GM23248 (cell line): ENCODE data around the gene CDCA7. TPM values are rescaled to one million over a fixed set of nuclear protein-coding genes. Genes with fewer than 3 reads are reported as not detected.

Experiments
- DNase-seq: peaks from one replicate; pipeline ENCODE4 v3.0.0-alpha.2; 2015
- H2AFZ ChIP-seq: fragments of 200-600 bp; sonication (generic); 2 replicates; pipeline ENCODE4 v1.6.1; 2016; ENCODE audit warnings: antibody characterized with exemption
- H3F3A ChIP-seq: fragments of 200-600 bp; sonication (generic); 2 replicates; pipeline ENCODE4 v1.6.1; 2016; ENCODE audit warnings: mild to moderate bottlenecking, antibody characterized with exemption, mixed run types; ENCODE audit not compliant: insufficient read depth
- H3K27ac ChIP-seq: fragments of 200-600 bp; sonication (generic); 2 replicates; pipeline ENCODE4 v1.5.1; 2016; ENCODE audit warnings: mild to moderate bottlenecking
- H3K27me3 ChIP-seq: fragments of 200-600 bp; sonication (generic); replicated peaks from 2 replicates; pipeline ENCODE4 v1.6.1; 2016; ENCODE audit warnings: mild to moderate bottlenecking; ENCODE audit not compliant: insufficient read depth
- H3K36me3 ChIP-seq: fragments of 200-600 bp; sonication (generic); 2 replicates; pipeline ENCODE4 v1.6.1; 2016; ENCODE audit warnings: low read depth, mild to moderate bottlenecking
- H3K4me1 ChIP-seq: fragments of 200-600 bp; sonication (generic); 2 replicates; pipeline ENCODE4 v1.6.1; 2016; ENCODE audit warnings: mild to moderate bottlenecking; ENCODE audit not compliant: insufficient read depth
- H3K4me2 ChIP-seq: fragments of 200-600 bp; sonication (generic); one replicate; pipeline ENCODE4 v1.6.1; 2016; ENCODE audit warnings: mild to moderate bottlenecking; ENCODE audit not compliant: unreplicated experiment
- H3K4me3 ChIP-seq: fragments of 200-600 bp; sonication (generic); 2 replicates; pipeline ENCODE4 v1.5.1; 2016; ENCODE audit warnings: mild to moderate bottlenecking
- H3K79me2 ChIP-seq: fragments of 200-600 bp; sonication (generic); 2 replicates; pipeline ENCODE4 v1.6.1; 2016; ENCODE audit warnings: mild to moderate bottlenecking; ENCODE audit not compliant: insufficient read depth
- H3K9ac ChIP-seq: fragments of 200-600 bp; sonication (generic); 2 replicates; pipeline ENCODE4 v1.6.1; 2016; ENCODE audit warnings: mild to moderate bottlenecking
- H3K9me2 ChIP-seq: fragments of 200-600 bp; sonication (generic); 2 replicates; pipeline ENCODE4 v1.6.1; 2016; ENCODE audit warnings: mixed run types, mild to moderate bottlenecking, moderate library complexity; ENCODE audit not compliant: insufficient read depth
- H3K9me3 ChIP-seq: fragments of 200-600 bp; sonication (generic); one replicate; pipeline ENCODE4 v1.6.1; 2017; ENCODE audit warnings: low read depth
- H4K20me1 ChIP-seq: fragments of 200-600 bp; sonication (generic); 2 replicates; pipeline ENCODE4 v1.6.0; 2016; ENCODE audit not compliant: insufficient read depth
- EZH2 ChIP-seq: fragments of 200-600 bp; sonication (generic); IDR thresholded peaks from 2 replicates; pipeline ENCODE4 v1.6.1; 2018; ENCODE audit warnings: antibody characterized with exemption, mild to moderate bottlenecking; ENCODE audit not compliant: insufficient read depth, poor library complexity, severe bottlenecking
- EZH2phosphoT487 ChIP-seq: fragments of 200-600 bp; sonication (generic); IDR thresholded peaks from 2 replicates; pipeline ENCODE4 v1.6.1; 2018; ENCODE audit warnings: antibody characterized with exemption, moderate library complexity, mild to moderate bottlenecking, low read depth; ENCODE audit not compliant: insufficient read depth
- WGBS, 2 experiments: methylation state at CpG; one replicate each; pipeline ENCODE4 v1.1.6; 2015 to 2017; ENCODE audit warnings: low lambda C conversion rate in 2 of 2, low coverage in 1 of 2; ENCODE audit errors: missing lambda C conversion rate in 2 of 2; 5-methylcytosine and 5-hydroxymethylcytosine counted together
- in situ Hi-C: fragments of 300-500 bp; cut with MboI; formaldehyde crosslinking; loops from 2 replicates; pipeline ENCODE4 v1.15.0; 2020
- polyA plus RNA-seq: library from polyadenylated mRNA; unstranded; fragments of >200 nt; fragmentation: Nextera tagmentation; extraction: Ambion mirVana; gene quantifications from 2 replicates; pipeline ENCODE4 v1.2.1, GENCODE V29; 2016
- total RNA-seq: library from RNA; depleted of rRNA; stranded (reverse); fragments of >200 nt; shearing (Covaris generic); gene quantifications from 2 replicates; pipeline ENCODE4 v1.2.3, GENCODE V29; 2014

The CDCA7 gene
- total and polyA plus RNA-seq, 2 experiments from 2014 or later: 3.0 to 3.2 TPM

DNA sequence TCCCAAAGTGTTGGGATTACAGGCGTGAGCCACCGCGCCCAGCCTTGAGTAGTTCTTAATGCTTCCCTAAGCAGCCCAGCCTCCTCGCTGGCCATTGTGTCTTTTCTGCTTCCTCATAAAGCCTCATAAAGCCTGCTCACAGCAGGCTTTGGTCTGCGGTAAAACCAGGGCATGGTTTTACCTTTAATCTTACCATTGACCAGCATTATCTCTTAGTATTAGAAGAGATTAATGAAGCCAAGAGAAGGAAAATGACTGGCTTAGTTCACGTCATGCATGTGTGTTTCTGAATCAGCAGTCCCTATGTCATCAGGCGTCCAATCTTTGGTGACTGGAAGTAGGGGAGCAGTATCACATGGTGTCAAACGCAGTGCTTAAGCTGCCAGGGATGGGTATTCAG, 14.9 kb upstream of the CDCA7 start:
- TF ChIP-seq EZH2phosphoT487: no peak
- TF ChIP-seq EZH2: no peak
- H3K27ac ChIP-seq: no peak overlapping the region
- no peaks in the 10 kb centered on the region for H3K36me3 ChIP-seq
- H4K20me1 ChIP-seq: no peaks in the 10 kb centered on the region
- no peaks in the 10 kb centered on the region for H3K4me1 ChIP-seq
- H3K9me3 ChIP-seq: no peaks in the 10 kb centered on the region
- H3K9ac ChIP-seq: no peak overlapping the region
- H3K79me2 ChIP-seq: no peaks in the 10 kb centered on the region
- H3K4me2 ChIP-seq: no peak overlapping the region
- H3F3A ChIP-seq: no peaks in the 10 kb centered on the region
- no peak for DNase-seq
- no peaks in the 10 kb centered on the region for H3K9me2 ChIP-seq
- in situ Hi-C loops: no loop called here
- H3K27me3 ChIP-seq: peaks cover 6% of the 10 kb centered on the region
- WGBS, 2 experiments: 81 to 84% methylated on average over 8 of the region's 8 CpGs
- no peak overlapping the region for H3K4me3 ChIP-seq
- H2AFZ ChIP-seq: no peak overlapping the region

DNA sequence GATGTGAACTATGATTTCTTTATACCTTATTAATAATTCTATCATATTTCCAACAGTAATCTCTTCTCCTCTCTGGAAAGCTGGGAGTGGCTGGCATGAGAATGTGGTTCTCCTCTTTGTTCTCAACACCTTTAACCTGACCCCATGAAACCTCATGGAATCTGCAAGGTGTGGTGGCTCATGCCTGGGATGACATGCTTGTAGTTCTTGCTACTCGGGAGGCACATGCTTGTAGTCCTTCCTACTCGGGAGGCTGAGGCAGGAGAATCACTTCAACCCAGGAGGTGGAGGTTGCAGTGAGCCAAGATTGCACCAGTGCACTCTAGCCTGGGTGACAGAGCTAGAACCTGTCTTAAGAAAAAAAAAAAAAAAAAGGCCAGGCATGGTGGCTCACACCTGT, 10.8 kb upstream of the CDCA7 start:
- Histone ChIP-seq H3K27me3 (no peaks in the 10 kb centered on the region; the same call in 1 of the 2 replicates), H3K4me1 (no peaks in the 10 kb centered on the region), H3K9ac (no peak overlapping the region), H3K79me2 (no peaks in the 10 kb centered on the region), H3K4me2 (no peak overlapping the region), H3K9me3 (no peaks in the 10 kb centered on the region), H3K27ac (no peak overlapping the region), H3K36me3 (no peaks in the 10 kb centered on the region), H3F3A (no peaks in the 10 kb centered on the region), H3K4me3 (no peak overlapping the region), H3K9me2 (no peaks in the 10 kb centered on the region), H2AFZ (no peak overlapping the region), H4K20me1 (no peaks in the 10 kb centered on the region)
- no peak for DNase-seq
- 20 to 24% methylated on average over 2 of the region's 2 CpGs for WGBS, 2 experiments
- TF ChIP-seq EZH2phosphoT487 (no peak), EZH2 (no peak)
- in situ Hi-C loops: no loop called here

- Histone ChIP-seq H3K9me2 (no peaks in the 10 kb centered on the region), H3K4me1 (no peaks in the 10 kb centered on the region), H3K27me3 (no peaks in the 10 kb centered on the region; the same call in 1 of the 2 replicates), H3K9me3 (no peaks in the 10 kb centered on the region), H3K27ac (no peak overlapping the region), H3F3A (no peaks in the 10 kb centered on the region), H4K20me1 (no peaks in the 10 kb centered on the region), H3K4me2 (no peak overlapping the region), H3K9ac (no peak overlapping the region), H2AFZ (no peak overlapping the region), H3K36me3 (no peaks in the 10 kb centered on the region), H3K4me3 (no peak overlapping the region), H3K79me2 (no peaks in the 10 kb centered on the region)
- in situ Hi-C loops: no loop called here
- TF ChIP-seq EZH2phosphoT487 (no peak), EZH2 (no peak)
- WGBS, 2 experiments: 75 to 81% methylated on average over 6 of the region's 6 CpGs
- DNase-seq: no peak
Measured at GRCh38 chr2:173346035-173346434, 8.6 kb upstream of the CDCA7 start.

DNA sequence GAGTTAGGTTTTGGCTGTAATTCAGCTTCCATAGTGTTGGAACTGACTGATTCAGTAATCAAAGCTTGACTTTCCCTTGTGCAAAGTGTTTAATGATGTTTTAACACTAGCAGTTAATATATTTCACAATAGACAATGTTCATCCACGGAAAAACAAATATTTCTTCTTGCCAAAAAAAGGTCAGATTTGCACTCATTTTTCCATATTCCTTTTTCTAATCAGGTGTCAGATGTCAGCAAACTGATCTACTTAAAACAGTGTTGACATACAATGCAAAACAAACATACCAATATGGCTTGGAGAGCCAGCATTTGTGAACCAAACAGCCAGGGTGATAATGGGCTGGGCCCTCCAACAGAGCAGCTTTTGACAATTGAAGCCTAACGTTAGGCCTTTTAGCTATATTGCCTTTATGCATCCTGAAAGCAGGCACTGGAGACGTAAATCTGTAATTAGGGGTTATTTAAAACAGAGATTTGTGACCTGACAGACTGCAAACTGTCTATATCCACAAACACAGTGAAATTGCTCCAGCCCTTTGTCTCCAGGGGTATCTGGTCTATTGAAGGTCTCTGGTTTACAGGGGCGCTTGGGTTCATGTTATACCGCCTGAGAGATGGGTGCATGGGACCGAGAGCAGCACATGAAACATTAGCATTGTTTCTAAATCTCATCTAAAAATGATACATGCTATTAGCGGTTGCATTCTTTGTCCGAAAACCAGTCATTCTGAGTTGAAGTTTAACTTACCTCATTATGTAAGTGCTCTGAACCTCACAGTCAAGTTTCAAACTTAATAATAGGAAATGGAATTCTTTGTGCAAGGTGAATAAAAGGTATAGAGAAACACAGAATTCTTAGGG, 7.1 kb upstream of the CDCA7 start:
- no peaks in the 10 kb centered on the region for H3K36me3 ChIP-seq
- TF ChIP-seq EZH2 (no peak), EZH2phosphoT487 (no peak)
- no peak overlapping the region for H3K27ac ChIP-seq
- WGBS, 2 experiments: 51 to 55% methylated on average over 8 of the region's 8 CpGs
- H3K4me2 ChIP-seq: no peak overlapping the region
- H2AFZ ChIP-seq: no peak overlapping the region
- H3K9ac ChIP-seq: no peak overlapping the region
- H3K79me2 ChIP-seq: no peaks in the 10 kb centered on the region
- no peak overlapping the region for H3K4me3 ChIP-seq
- no peaks in the 10 kb centered on the region for H3K4me1 ChIP-seq
- no peaks in the 10 kb centered on the region for H3F3A ChIP-seq
- in situ Hi-C loops: no loop called here
- H3K27me3 ChIP-seq: peaks cover 12% of the 10 kb centered on the region; the same call in 1 of the 2 replicates
- H4K20me1 ChIP-seq: no peaks in the 10 kb centered on the region
- H3K9me2 ChIP-seq: no peaks in the 10 kb centered on the region
- H3K9me3 ChIP-seq: no peaks in the 10 kb centered on the region
- DNase-seq: no peak
